HG03432 (cell line): ENCODE results near the gene FXN.
"Not testable (repeated sequence)": the region's sequence is repeated elsewhere in the genome, so short reads cannot be mapped to it uniquely, and the experiment has no call there.

Experiments
- ATAC-seq: cut with Tn5 transposase; IDR thresholded peaks from one replicate; pipeline ENCODE4 v1.9.1; 2021; ENCODE audit warnings: mild to moderate bottlenecking, moderate library complexity; ENCODE audit not compliant: unreplicated experiment

FXN gene

GRCh38 chr9:69023650-69024049, 11.9 kb upstream of the FXN start:
- ATAC-seq, result no peak

- ATAC-seq, result peak; percentile 82
Measured at GRCh38 chr9:69027355-69028097, 8.0 kb upstream of the FXN start.

GRCh38 chr9:69028754-69029153, 6.8 kb upstream of the FXN start:
- ATAC-seq, result no peak

GRCh38 chr9:69029535-69029934, 6.0 kb upstream of the FXN start:
- no peak for ATAC-seq

GRCh38 chr9:69030851-69031645, 4.5 kb upstream of the FXN start:
- no peak for ATAC-seq

- no peak for ATAC-seq
Measured at GRCh38 chr9:69034071-69034470, 1.5 kb upstream of the FXN start.

- peak; percentile 29 for ATAC-seq
Measured at GRCh38 chr9:69036309-69036708, 757 bp downstream of the FXN start.

GRCh38 chr9:69036799-69037198, 1.2 kb downstream of the FXN start:
- ATAC-seq, result no peak

- no peak for ATAC-seq
Measured at GRCh38 chr9:69040646-69041045, 5.1 kb downstream of the FXN start.

- no peak for ATAC-seq
Measured at GRCh38 chr9:69044240-69045219, 9.0 kb downstream of the FXN start.

- ATAC-seq, result no peak
Measured at GRCh38 chr9:69045821-69046220, 10.3 kb downstream of the FXN start.

GRCh38 chr9:69046723-69047122, 11.2 kb downstream of the FXN start:
- no peak for ATAC-seq

GRCh38 chr9:69047371-69047770, 11.8 kb downstream of the FXN start:
- ATAC-seq, result no peak

- ATAC-seq, result no peak
Measured at GRCh38 chr9:69049094-69049493, 13.5 kb downstream of the FXN start.

GRCh38 chr9:69050936-69051335, 15.4 kb downstream of the FXN start:
- not testable (repeated sequence) for ATAC-seq

GRCh38 chr9:69054989-69055388, 19.4 kb downstream of the FXN start:
- ATAC-seq, result no peak

GRCh38 chr9:69056191-69056815, 20.8 kb downstream of the FXN start:
- no peak for ATAC-seq

- no peak for ATAC-seq
Measured at GRCh38 chr9:69058101-69058500, 22.5 kb downstream of the FXN start.

- no peak for ATAC-seq
Measured at GRCh38 chr9:69060766-69061165, 25.2 kb downstream of the FXN start.

- ATAC-seq, result no peak
Measured at GRCh38 chr9:69062195-69062594, 26.6 kb downstream of the FXN start.

GRCh38 chr9:69063839-69064238, 28.3 kb downstream of the FXN start:
- ATAC-seq, result no peak
